8988T (cell line): ENCODE results near the gene FYTTD1.
A peak's percentile ranks its signal among the peaks of the same experiment; 100 is the strongest.
"Not testable (repeated sequence)": the region's sequence is repeated elsewhere in the genome, so short reads cannot be mapped to it uniquely, and the experiment has no call there.

Source experiments
- DNase-seq: peaks from one replicate; pipeline ENCODE4 v3.0.0; 2011

FYTTD1 gene

DNA sequence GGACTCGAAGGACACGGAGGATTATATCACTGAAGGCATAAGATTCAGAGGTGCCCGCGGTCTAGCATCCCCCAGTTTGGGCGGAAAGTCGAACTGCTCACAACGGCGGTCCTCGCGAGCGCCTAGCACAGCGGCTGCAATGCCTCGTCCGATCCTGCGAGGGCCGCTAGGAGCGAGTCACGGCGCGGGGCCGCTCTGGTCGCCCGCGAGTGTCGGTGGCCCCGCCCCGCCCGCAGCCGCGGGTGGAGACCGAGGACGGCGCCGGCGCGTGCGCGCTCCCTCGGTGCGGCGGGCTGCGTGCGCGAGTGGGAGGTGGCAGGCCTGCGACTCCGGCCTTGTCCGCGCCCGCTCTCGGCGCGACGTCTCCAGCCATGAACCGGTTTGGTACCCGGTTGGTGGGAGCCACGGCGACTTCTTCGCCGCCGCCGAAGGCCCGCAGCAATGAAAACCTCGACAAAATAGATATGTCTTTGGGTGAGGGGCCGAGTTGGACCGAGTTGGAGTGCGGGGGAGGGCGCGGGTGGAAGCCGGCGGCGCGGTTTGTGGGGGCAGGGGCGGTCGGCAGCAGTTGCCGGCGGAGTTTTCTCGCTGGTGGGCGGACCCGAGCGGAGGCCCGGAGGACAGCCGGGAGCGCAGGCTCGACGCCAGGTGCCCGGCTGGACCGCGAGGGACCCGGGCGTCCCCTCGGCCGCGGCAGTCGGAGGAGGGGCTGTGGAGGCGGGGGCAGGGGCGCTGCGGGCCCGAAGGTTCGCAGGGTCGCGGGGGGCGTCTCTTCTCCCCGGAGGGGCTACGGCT, at the start of gene FYTTD1:
FYTTD1 (plus strand) TSS at position 283 of the 795 bp plus-strand sequence; CDS start at position 372, 89 bp downstream.
- peak; percentile 96 for DNase-seq

GRCh38 chr3:197700095-197700494, 49.6 kb upstream of the FYTTD1 start:
- no peak for DNase-seq

GRCh38 chr3:197701841-197702240, 47.8 kb upstream of the FYTTD1 start:
- DNase-seq = no peak

DNA sequence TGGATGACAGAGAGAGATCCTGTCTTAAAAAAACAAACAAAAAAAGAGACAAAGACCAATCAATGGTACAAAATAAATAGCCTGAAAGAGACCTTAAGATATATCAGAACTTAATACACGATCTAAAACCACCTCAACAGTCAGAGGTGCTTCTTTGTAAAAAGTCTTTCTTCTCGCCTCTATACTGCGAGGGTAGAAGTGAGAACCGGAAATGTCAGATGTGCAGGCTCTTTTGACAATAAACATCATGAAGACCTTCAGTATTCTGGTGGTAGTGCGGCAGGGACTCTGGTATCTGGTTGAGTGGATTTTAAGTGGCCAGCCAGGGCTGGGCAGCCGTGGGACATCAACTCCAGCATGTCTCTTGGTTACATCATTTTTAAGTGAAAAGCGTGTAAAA, 43.0 kb upstream of the FYTTD1 start:
- DNase-seq = no peak

- DNase-seq = no peak
Measured at GRCh38 chr3:197709135-197709534, 40.5 kb upstream of the FYTTD1 start.

- not testable (repeated sequence) for DNase-seq
Measured at GRCh38 chr3:197710965-197711364, 38.7 kb upstream of the FYTTD1 start.

- no peak for DNase-seq
Measured at GRCh38 chr3:197711973-197712707, 37.5 kb upstream of the FYTTD1 start.

- DNase-seq = no peak
Measured at GRCh38 chr3:197713477-197713822, 36.2 kb upstream of the FYTTD1 start.

- DNase-seq = no peak
Measured at GRCh38 chr3:197714251-197714650, 35.4 kb upstream of the FYTTD1 start.

DNA sequence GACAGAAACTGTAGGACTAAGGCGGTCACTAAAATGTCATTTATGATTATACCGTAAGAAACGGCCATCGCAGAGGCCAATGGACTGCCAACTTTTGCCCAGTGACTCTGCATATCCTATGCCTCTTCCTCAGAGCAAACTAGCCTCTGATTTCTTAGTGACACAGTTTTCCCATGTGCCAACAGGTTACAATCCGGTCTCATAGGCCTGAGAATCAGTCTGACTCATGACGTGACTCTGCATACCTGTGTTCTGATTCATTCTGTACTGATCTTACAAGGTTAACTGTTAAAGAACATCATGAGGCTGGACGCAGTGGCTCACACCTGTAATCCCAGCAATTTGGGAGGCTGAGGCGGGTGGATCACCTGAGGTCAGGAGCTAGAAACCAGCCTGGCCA, 30.8 kb upstream of the FYTTD1 start:
- no peak for DNase-seq

- no peak for DNase-seq
Measured at GRCh38 chr3:197720694-197721093, 29.0 kb upstream of the FYTTD1 start.

- DNase-seq = no peak
Measured at GRCh38 chr3:197722734-197723133, 26.9 kb upstream of the FYTTD1 start.

- not testable (repeated sequence) for DNase-seq
Measured at GRCh38 chr3:197727878-197728277, 21.8 kb upstream of the FYTTD1 start.

GRCh38 chr3:197728487-197728886, 21.2 kb upstream of the FYTTD1 start:
- no peak for DNase-seq

DNA sequence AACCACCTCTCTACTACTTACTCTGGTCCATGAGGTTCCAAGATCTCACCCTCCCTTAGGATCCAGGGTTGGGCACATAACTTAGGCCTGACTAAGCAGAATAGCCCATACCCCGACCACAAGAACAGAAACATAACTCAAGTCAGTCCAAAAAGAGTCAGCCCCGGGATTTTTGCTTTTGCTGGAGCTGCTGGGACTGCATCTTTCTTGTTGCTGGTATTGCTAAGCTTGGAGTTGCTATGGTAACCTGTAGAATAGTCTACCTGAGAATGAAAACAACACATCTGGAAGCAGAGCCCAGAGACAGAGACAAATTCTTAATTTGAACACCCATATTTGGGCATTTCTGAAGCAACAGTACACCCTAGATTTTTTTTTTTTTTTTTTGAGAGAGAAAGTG, 19.5 kb upstream of the FYTTD1 start:
- no peak for DNase-seq

DNA sequence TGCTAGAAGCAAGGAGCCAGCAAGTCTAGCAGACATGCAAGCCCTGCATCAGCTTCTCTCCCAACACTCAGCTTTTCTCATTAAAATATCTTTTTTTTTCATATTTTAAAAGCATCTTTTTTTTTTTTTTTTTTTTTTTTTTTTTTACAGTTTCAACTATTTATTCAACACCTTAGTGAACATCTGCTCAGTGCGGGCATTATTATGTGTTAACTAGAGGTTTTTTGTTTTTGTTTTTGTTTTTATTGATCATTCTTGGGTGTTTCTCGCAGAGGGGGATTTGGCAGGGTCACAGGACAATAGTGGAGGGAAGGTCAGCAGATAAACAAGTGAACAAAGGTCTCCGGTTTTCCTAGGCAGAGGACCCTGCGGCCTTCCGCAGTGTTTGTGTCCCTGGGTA, 18.9 kb upstream of the FYTTD1 start:
- not testable (repeated sequence) for DNase-seq

- not testable (repeated sequence) for DNase-seq
Measured at GRCh38 chr3:197731483-197731882, 18.2 kb upstream of the FYTTD1 start.

- DNase-seq = no peak
Measured at GRCh38 chr3:197733042-197733441, 16.6 kb upstream of the FYTTD1 start.

GRCh38 chr3:197734667-197735318, 14.9 kb upstream of the FYTTD1 start:
- no peak for DNase-seq

DNA sequence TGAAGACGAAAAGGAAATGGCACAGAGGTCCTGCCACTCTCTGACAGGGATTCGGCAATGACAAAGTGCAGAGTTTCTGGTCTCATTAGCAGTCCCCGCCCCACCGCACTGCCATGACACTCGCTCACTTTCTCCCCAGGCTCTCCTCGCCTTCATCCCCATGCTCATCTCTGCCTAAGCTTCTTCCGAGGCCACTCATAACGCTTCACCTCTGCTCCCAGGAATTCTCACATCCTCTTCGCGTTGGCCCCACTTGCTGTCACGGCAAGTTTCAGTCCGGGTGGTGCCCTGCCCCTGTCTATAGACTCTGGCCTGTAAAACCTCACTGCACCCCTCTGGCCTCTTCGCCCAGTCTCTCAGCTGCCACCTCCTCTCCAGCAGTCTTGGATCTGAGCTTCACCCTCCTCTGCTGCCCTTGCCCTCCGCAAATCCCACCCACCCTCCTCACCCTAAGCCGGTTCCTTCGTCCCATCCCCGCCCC, 13.6 kb upstream of the FYTTD1 start:
- peak; percentile 48 for DNase-seq

DNA sequence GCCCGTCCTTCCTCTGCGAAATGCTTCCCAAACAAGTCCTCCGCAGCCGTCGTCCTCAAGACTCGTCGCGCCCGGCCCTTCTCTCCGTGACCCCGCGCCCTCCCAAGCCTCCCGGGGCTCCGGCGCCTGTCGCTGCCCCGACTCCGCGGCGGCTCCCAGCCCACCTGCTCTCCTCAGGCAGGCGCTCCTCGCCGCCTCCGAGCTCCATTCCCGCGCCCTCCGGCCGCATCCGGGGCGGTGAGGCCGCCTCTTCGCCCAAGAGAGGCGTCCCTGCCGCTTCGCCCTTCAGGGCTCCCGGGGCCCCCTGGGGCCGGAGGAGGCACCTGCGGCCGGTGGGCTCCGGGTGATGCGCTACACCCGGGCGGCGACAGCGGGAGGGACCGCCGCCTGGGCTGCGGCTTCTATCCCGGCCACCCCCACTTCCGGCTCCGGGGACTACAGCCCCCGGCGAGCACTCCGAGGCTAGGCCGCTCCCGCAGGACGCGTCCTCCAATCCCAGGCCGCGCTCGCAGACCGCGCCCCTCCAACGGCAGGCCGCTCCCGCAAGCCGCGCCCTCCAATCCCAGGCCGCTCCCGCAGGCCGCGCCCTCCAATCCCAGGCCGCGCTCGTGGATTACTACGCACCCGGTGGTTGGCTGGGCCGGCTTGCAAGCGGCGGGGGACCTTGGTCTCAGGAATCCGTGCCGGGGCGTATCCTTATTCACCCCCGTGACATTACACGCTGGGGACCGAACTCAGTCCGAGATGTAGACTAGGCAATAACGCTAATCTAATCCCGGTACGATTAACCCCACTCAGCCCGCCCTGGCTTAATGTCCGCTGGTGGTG, 13.0 kb upstream of the FYTTD1 start, which contains the start of gene RUBCN:
RUBCN (minus strand) TSS at position 414 of the 828 bp plus-strand sequence; CDS start at position 229, 185 bp downstream.
- DNase-seq = peak; percentile 94

DNA sequence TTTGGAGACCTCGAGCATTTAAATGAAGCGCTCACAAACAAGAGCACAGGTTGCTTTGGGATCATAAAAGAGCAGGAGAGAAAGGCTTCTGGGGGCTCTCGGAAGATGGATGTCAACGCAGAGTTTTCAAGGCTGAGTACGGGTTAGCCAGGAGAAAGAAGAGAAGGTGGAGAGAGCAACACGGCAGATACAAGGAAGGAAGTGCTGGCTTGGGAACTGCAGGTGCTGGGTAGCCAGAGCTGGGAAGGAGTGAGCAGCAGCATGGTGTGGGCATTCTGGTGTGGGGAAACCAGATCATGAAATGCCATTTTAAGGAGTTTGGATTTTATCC, 12.4 kb upstream of the FYTTD1 start:
- no peak for DNase-seq
